Kidney (tissue), 14 donors: ENCODE measurements around the gene GCSAM. TPM values are rescaled to one million over a fixed set of nuclear protein-coding genes. Genes with fewer than 3 reads are reported as not detected.
"Not testable (repeated sequence)": the region's sequence is repeated elsewhere in the genome, so short reads cannot be mapped to it uniquely, and the experiment has no call there.

Experiments
- DNase-seq, 5 donors: peaks; one replicate each; pipeline ENCODE4 v3.0.0-alpha.2; 2013 to 2020
- FAIRE-seq: peaks from 2 replicates; lab custom pipeline; 2012; peaks lifted over from hg19 to GRCh38; lab: Jason Lieb, UNC
- H3K27ac ChIP-seq, 2 donors: one replicate each; pipeline ENCODE4 v1.7.0; 2013; ENCODE audit warnings: low read depth in 2 of 2, low read length in 2 of 2, inconsistent platforms in 1 of 2
- H3K27me3 ChIP-seq: one replicate; pipeline ENCODE4 v1.7.1; 2013; ENCODE audit warnings: low read length, inconsistent platforms; ENCODE audit not compliant: control insufficient read depth, insufficient read depth
- H3K36me3 ChIP-seq, 3 donors: one replicate each; pipeline versions ENCODE4 v1.7.0 to v1.7.1; 2013; ENCODE audit warnings: low read length in 3 of 3, control low read depth in 1 of 3, inconsistent platforms in 1 of 3; ENCODE audit not compliant: insufficient read depth in 3 of 3, control insufficient read depth in 2 of 3
- H3K4me1 ChIP-seq, 3 donors: one replicate each; pipeline versions ENCODE4 v1.7.0 to v1.7.1; 2013; ENCODE audit warnings: low read length in 3 of 3, inconsistent platforms in 1 of 3, low read depth in 1 of 3; ENCODE audit not compliant: control insufficient read depth in 2 of 3, insufficient read depth in 2 of 3
- H3K4me3 ChIP-seq, 3 donors: one replicate each; pipeline versions ENCODE4 v1.7.0 to v1.8.1; 2013; ENCODE audit warnings: low read length in 3 of 3, control low read depth in 1 of 3, inconsistent platforms in 1 of 3
- H3K9ac ChIP-seq, 3 donors: one replicate each; pipeline versions ENCODE4 v1.7.0 to v1.7.1; 2013; ENCODE audit warnings: low read length in 3 of 3, control low read depth in 1 of 3, inconsistent platforms in 1 of 3
- H3K9me3 ChIP-seq, 3 donors: one replicate each; pipeline versions ENCODE4 v1.7.0 to v1.7.1; 2013; ENCODE audit warnings: low read length in 3 of 3, control low read depth in 1 of 3, inconsistent platforms in 1 of 3; ENCODE audit not compliant: control insufficient read depth in 2 of 3, insufficient read depth in 1 of 3
- CTCF ChIP-seq: IDR thresholded peaks from 3 replicates; pipeline ENCODE4 v1.5.1; 2012; ENCODE audit warnings: mild to moderate bottlenecking, moderate library complexity, borderline replicate concordance; ENCODE audit not compliant: insufficient read depth; ENCODE audit errors: extremely low read depth
- intact Hi-C: fragments of 100-400 bp; cut with DNase I; formaldehyde crosslinking; loops from one replicate; pipeline ENCODE4 v1.11.1; 2022
- microRNA-seq: library from miRNA; unstranded; fragments of <30 nt; microRNA quantifications from one replicate; pipeline ENCODE4 v1.2.0, GENCODE V29; 2020
- polyA plus RNA-seq: library from polyadenylated mRNA; stranded (reverse); fragments of 350-450 nt; fragmentation: Illumina TruSeq; extraction: RNeasy Lipid Tissue Mini Kit (QIAGEN cat#74804); gene quantifications from one replicate; pipeline ENCODE4 v1.2.3, GENCODE V29; 2014; ENCODE audit warnings: low read depth, low replicate concordance; ENCODE audit not compliant: insufficient read depth
- total RNA-seq: library from RNA; stranded (reverse); fragmentation: NEBNext Ultra II Directional; extraction: Animal tissue kit (Norgen Biotek cat#: 25700); gene quantifications from one replicate; pipeline ENCODE4 v1.2.1, GENCODE V29; 2021
- donor health status: control.
- donor health status: control.
- donor health status: control.
- donor health status: control.
- donor health status: control.
- donor health status: DM: yes; HTN: yes; CAD: no.
- donor health status: Normal renal cell carcinoma (clear cell type).

The GCSAM gene
- total and polyA plus RNA-seq, 2 donors from 2014 or later: 0.88 TPM; not detected in 1

- DNase-seq (no peak), FAIRE-seq (no peak)
- Histone ChIP-seq H3K9ac (no peak overlapping the region), H3K27me3 (no peaks in the 10 kb centered on the region), H3K9me3 (no peaks in the 10 kb centered on the region), H3K4me1 (peaks cover 0 to 3% (median 0%) of the 10 kb centered on the region in 3 donors), H3K4me3 (no peak overlapping the region), H3K27ac (no peak overlapping the region), H3K36me3 (no peaks in the 10 kb centered on the region)
- TF ChIP-seq CTCF: no peak
- intact Hi-C loops: no loop called here
Measured at GRCh38 chr3:112074006-112074405, 59.0 kb downstream of the GCSAM start.

- H3K4me1 ChIP-seq, intact Hi-C loops, H3K9ac ChIP-seq, H3K27ac ChIP-seq, DNase-seq, H3K27me3 ChIP-seq, H3K9me3 ChIP-seq, FAIRE-seq, H3K4me3 ChIP-seq, H3K36me3 ChIP-seq: not testable (repeated sequence)
Measured at GRCh38 chr3:112072387-112073060, 60.5 kb downstream of the GCSAM start.

Small RNA genes within 50 kb of the gene (microRNA-seq; reads per million reads assigned to microRNA genes)
- gene MIR567: not detected

Other genes with a start within 250 kb of the GCSAM start
- 30.9 TPM for gene ABHD10, start 154.2 kb downstream of the GCSAM start, total RNA-seq
- gene ABHD10, start 154.2 kb downstream of the GCSAM start, polyA plus RNA-seq: 53.2 TPM
- 0.79 TPM for gene TAGLN3, start 134.3 kb downstream of the GCSAM start, total RNA-seq
- gene TAGLN3, start 134.3 kb downstream of the GCSAM start, polyA plus RNA-seq: 5.7 TPM
- gene TMPRSS7, start 98.5 kb downstream of the GCSAM start, total RNA-seq: not detected
- gene TMPRSS7, start 98.5 kb downstream of the GCSAM start, polyA plus RNA-seq: not detected
- gene C3orf52, start 46.9 kb downstream of the GCSAM start, total RNA-seq: 5.2 TPM
- gene C3orf52, start 46.9 kb downstream of the GCSAM start, polyA plus RNA-seq: 3.8 TPM
- 1.2 TPM for gene SLC9C1, start 161.0 kb upstream of the GCSAM start, total RNA-seq
- 0.09 TPM for gene SLC9C1, start 161.0 kb upstream of the GCSAM start, polyA plus RNA-seq
- gene CD200, start 199.9 kb upstream of the GCSAM start, total RNA-seq: 16.8 TPM
- gene CD200, start 199.9 kb upstream of the GCSAM start, polyA plus RNA-seq: 8.5 TPM